Activated CD8-positive, alpha-beta memory T cell treated with anti-CD3 and anti-CD28 coated beads for 48 hours (primary cell): ENCODE data around the gene HYCC2.
"Not testable (repeated sequence)": the region's sequence is repeated elsewhere in the genome, so short reads cannot be mapped to it uniquely, and the experiment has no call there.

Experiments
- DNase-seq, 3 experiments: peaks; one replicate each; pipeline ENCODE4 v3.0.0-alpha.2; 2020; ENCODE audit warnings: low read depth in 2 of 3, low spot score in 2 of 3

Gene HYCC2

DNA sequence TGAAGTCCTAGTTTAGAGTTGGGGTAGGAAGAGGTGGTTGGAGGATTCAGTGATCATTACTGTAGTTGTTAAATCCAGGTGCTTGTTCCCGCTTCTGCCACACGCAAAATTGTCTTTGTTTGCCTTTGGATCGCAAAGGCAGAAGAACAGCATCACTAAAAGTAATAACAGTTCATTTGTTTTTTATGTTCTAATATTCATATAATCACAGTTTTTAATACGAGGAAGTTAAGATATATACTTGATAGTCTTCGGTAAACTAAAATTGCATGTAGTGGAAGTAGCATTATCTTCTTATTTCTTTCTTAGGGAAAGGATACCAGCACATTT lies 695 bp upstream of the HYCC2 start:
- DNase-seq, result no peak

DNA sequence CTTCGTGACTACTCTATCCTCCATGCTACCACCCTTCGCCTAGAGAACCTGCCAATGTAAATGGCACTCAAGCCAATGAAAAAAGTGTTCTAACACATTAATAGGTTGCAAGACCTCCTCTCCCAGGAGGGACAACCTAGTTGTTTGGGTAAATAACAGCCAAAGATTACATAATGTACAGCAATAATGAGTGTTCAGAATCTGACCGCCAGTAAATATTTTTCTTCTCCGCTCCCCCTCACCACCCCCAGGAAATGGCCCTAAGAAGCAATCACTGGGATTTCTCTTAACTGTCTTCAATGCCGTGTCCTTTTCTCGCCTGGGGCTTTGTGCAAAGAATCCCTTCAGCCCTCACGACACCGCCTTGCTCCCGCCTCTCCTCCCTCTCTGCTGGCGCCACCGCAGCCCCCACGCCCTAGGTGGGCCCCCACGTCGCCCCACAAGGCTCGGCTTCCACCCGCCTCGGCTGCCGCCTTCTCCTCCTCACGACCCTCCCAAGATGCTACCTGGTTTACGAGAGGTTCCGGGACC lies 458 bp downstream of the HYCC2 start:
- no peak for DNase-seq

DNA sequence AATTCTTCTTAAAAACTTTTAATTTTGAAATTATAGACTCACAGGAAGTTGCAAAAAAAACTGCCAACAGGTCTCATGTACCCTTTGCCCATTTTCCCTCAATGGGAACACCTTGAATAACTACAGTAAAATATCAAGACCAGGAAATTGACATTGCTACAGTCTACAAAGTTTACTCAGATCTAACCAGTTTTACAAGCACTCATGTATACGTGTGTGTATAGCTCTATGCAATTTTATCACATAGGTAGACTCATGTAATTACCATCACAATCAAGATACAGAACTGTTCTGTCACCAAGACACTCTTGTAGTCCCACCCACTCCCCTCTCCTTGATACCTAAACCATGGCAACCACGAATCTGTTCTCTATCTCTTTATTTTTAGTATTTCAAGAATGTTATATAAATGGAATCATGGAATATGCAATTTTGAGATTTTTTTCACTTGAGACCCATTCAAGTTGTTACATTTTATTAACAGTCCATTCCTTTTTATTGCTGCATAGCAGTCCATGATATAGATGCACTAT lies 6.6 kb downstream of the HYCC2 start:
- DNase-seq, result no peak

DNA sequence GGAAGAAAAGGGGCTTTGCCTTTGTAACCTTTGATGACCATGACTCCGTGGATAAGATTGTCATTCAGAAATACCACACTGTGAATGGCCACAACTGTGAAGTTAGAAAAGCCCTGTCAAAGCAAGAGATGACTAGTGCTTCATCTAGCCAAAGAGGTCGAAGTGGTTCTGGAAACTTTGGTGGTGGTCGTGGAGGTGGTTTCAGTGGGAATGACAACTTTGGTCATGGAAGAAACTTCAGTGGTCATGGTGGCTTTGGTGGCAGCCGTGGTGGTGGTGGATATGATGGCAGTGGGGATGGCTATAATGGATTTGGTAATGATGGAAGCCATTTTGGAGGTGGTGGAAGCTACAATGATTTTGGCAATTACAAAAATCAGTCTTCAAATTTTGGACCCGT lies 8.0 kb downstream of the HYCC2 start:
- DNase-seq, result peak; percentile 53 to 56 (median 54)

DNA sequence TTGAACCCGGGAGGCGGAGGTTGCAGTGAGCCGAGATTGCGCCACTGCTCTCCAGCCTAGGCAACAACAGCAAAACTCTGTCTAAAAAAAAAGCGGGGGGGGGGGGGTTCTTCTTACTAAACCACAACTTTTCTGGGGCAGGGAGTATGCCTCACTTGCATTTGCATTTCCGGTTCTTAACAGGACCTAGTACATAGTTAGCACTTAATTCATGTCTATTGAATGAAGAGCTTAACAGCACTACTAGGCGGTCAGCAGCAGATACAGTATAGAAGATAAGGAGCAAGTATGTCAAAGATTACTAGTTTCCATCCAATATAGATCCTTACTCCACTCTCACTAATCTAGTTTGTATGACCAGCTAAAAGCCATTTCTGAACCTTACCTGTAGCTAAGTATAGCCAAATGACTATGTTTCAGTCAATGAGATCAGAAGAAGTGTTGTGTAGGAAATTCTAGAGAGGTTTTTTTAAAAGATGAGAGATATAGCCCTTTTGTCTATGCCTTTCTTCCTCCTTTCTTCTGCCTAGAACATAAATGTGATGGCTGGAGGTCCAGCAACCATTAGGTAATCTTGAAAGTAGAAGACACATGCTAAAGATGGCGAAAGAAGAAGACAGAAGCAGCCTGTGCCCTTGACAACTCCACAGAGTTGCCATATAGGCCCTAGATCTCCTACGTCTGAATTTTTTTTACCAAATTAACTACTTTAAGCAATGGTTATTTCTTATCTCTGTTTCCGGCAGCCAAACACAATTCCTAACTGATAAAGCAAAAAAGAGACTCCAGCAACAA lies 11.3 kb downstream of the HYCC2 start:
- no peak for DNase-seq

DNA sequence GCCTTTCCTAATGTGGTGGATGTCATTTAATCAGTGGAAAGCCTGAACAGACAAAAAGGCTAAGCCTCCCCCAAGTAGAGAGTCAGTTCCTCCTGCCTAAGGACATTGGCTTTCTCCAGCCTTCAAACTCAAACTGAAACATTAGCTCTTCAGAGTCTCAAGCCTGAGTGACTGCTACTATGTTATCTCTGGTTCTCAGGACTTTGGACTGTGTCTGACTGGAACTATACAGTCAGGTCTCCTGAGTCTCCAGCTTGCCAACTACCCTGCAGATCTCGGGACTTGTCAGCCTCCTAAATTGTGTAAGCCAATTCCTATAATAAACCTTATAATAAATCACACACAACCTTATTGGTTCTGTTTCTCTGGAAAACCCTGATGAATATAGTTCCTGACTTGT lies 12.6 kb downstream of the HYCC2 start:
- no peak for DNase-seq

DNA sequence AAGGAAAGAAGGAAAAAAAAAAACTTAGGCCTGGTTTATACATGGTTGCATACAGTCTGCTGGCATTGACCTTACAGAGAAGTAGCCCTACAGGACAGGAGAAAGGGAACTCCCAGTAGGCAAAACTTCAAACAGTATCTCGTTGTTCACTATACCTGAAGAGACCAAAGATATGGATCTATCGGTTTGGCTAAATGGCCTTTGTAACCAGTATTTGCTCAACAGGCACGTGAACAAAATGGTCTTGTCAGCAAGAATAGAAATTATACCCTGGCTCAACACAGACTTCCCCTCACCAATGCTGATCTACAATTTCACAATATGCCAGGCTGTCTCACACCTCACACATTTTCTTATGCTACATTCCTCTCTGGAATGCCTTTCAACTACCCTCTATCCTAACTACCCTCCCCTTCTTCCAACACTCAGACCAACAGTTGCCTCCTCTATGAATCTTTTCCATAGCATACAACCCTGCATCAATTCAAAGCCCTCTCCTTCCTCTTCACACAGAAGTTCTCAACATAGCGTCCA lies 13.7 kb downstream of the HYCC2 start:
- no peak for DNase-seq

DNA sequence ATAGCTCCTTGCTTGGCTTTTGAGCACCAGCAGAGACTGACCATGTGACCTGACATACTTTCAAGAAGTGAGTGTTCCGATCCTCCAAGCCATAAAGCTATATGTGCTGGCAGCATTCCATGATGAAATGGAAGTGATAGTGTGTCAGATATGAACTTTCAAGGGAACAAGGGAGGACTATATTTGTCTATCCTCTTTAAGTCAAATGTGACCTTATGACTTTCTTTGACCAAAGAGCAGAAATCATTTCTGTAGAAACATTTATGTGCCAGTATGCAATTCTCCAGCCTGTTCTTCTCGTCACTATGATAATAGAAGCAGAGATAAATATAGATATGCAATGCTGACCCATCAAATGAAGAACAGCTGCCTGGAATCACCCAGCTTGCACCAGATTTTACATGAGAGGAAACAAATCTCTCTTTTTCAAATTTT lies 14.4 kb downstream of the HYCC2 start:
- DNase-seq, result no peak

DNA sequence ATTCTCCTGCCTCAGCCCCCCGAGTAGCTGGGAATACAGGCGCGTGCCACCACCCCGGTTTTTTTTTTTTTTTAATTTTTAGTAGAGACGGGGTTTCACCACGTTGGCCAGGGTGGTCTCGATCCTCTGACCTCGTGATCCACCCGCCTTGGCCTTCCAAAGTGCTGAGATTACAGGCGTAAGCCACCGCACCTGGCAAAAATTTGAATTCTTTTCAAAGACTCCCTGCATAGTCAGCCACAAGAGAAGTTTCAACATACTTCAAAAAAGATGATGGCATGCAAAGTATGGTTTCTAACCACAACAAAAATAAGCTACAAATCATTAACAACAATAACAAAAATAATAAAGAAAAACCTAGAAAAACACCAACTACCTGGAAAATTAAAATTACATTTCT lies 22.0 kb downstream of the HYCC2 start:
- no peak for DNase-seq

DNA sequence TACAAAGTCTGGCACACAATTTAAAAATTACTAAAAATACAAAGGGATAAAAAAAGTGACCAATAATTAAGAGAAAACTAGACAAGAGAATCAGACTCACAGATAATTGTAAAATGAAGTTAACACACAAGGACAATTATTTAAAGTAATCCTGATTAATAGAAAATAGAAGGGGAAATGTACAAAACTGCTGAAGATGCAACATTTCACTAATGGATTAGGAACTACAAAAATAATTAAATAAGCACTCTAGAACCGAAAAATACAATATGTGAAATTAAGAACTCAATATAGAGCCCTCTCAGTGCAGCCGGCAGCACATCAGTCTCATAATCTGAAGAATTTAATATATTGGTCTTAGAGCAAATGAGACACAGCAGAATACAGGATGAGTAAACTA lies 24.6 kb downstream of the HYCC2 start:
- no peak for DNase-seq

DNA sequence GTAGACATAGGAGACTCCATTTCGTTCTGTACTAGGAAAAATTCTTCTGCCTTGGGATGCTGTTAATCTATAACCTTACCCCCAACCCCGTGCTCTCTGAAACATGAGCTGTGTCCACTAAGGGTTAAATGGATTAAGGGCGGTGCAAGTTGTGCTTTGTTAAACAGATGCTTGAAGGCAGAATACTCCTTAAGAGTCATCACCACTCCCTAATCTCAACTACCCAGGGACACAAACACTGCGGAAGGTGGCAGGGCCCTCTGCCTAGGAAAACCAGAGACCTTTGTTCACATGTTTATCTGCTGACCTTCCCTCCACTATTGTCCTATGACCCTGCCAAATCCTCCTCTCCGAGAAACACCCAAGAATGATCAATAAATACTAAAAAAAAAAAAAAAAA lies 28.4 kb downstream of the HYCC2 start:
- DNase-seq, result not testable (repeated sequence)

DNA sequence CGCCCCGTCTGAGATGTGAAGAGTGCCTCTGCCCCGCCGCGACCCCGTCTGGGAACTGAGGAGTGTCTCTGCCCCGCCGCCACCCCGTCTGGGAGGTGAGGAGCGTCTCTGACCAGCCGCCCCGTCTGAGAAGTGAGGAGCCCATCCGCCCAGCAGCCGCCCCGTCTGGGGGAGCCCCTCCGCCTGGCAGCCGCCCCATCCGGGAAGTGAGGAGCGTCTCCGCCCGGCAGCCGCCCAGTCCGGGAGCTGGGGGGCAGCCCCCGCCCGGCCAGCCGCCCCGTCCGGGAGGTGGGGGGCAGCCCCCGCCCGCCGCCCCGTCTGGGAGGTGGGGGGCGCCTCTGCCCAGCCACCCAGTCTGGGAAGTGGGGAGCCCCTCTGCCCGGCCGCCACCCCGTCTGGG lies 29.0 kb downstream of the HYCC2 start:
- not testable (repeated sequence) for DNase-seq

DNA sequence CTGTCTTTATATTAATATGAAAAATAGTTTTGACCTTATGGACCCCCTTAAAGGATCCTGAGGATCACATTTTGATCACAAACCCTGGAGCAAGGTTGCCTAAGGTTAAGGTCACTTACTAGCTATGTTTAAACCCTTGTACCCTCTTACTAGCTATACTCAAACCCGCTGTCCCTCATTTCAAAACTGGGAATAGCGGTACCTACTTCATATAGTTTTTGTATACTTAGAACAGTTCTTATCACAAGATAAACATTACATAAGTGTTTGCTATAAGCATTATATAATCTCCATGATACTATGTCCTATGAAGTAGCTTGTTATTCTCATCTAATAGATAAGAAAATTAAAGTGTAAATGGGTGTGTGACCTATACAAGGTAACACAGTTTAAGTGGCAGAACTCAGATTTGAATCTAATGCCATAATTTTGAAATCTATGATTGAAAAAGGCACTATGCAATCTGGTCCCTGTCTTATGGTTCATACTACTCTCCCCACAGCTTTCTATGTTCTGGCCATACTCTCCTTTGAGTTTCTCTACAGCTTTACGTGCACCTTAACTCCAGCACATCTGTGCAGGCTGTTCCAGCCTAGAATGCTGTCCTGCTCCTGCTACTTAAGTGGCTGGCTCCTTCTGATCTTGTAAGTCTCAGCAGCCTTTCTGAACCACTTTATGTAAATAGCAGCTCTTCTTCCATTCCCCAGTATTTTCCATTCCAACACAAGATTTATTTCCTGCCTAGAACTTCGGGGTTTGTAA lies 30.4 kb downstream of the HYCC2 start:
- no peak for DNase-seq

DNA sequence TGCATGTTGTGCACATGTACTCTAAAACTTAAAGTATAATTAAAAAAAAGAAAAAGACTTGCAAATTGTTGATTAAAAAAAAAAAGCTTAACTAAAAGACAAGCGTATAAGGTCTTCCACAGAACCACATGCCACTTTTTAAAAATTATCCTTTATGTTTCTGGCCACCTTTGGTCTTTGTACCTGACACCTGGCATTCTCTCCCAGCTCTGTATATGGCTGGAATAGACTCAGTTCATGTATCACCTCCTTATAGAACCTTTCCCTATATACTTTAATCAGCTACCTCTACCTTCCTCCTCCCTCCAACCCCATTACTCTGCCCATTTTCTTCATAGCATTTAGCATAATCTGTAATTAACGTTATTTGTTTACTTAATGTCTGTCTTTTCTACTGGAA lies 32.6 kb downstream of the HYCC2 start:
- DNase-seq, result no peak

DNA sequence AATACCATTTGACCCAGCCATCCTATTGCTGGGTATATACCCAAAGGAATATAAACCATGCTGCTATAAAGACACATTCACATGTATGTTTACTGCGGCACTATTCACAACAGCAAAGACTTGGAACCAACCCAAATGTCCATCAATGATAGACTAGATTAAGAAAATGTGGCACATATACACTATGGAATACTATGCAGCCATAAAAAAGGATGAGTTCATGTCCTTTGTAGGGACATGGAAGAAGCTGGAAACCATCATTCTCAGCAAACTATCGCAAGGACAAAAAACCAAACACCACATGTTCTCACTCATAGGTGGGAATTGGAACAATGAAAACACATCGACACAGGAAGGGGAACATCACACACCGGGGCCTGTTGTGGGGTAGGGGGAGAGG lies 33.1 kb downstream of the HYCC2 start:
- not testable (repeated sequence) for DNase-seq

DNA sequence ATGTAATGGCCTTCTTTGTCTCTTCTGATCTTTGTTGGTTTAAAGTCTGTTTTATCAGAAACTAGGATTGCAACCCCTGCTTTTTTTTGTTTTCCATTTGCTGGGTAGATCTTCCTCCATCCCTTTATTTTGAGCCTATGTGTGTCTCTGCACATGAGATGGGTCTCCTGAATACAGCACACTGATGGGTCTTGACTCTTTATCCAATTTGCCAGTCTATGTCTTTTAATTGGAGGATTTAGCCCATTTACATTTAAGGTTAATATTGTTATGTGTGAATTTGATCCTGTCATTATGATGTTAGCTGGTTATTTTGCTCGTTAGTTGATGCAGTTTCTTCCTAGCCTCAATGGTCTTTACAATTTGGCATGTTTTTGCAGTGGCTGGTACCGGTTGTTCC lies 37.1 kb downstream of the HYCC2 start:
- not testable (repeated sequence) for DNase-seq

DNA sequence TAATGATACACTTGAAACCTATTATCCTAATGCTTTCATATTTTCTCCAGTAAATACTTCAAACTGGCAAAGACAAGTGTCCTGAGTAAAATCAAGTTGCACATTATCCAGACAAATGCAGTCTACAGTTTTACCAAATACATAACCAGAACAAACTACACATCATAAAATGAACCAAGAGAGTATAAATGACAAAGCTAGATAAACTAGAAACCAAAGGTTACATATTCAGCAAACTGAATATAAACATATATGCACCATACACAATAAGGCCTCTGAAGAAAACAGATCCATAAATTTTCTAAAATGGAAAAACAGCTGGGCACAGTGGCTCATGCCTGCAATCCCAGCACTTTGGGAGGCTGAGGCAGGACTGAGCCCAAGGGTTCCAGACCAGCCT lies 47.0 kb downstream of the HYCC2 start:
- DNase-seq, result no peak

DNA sequence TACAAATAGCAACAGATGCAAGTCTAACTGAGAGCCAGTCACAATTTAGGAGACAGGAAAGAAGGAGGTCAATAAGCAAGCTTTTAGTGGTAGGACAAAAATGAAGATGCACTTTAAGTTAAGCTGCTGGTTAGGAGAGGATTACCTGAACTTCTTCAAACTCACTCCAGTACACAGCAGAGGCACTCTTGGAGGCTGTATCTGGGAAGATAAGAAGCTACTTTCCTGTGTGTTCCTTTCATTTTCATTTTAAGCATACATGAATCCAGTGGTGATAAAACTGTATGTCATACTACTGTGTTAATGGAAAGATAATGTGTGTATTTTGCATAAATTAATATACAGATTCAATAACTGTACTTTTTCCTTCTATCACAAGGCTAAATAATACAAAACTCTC lies 49.6 kb downstream of the HYCC2 start:
- DNase-seq, result no peak
